GM12875 (cell line): ENCODE data around the gene S100A2.
"Not testable (repeated sequence)": the region's sequence is repeated elsewhere in the genome, so short reads cannot be mapped to it uniquely, and the experiment has no call there.

Experiments used
- H3K4me3 ChIP-seq: one replicate; pipeline ENCODE4 v1.5.1; 2011; ENCODE audit warnings: low read depth, low read length, control low read depth
- TF ChIP-seq, protein P1 (sequence below): IDR thresholded peaks from 2 replicates; pipeline ENCODE4 v1.5.1; 2011; ENCODE audit warnings: low read depth, mild to moderate bottlenecking, control low read depth, inconsistent platforms, low read length, moderate library complexity, borderline replicate concordance; ENCODE audit not compliant: insufficient read depth

Gene S100A2

DNA sequence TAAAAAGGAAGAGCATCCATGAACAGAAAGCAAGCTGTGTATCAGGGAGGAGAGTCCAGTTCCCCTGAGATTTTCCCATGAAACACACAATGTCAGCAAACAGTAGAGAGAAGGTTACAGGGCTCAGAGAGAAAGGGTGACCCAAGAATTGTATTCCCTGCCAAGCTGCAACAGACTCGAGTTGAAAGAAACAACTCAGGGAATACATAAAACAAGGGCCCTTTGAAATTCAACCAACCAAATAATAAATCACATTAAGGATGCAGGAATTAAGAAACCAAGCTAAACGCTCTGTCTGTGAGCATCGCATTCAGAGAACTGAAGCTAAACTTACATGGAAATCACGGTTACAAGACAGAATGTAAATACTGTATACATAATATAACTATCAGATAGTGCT, 27.1 kb upstream of the S100A2 start:
- TF ChIP-seq, protein P1, sequence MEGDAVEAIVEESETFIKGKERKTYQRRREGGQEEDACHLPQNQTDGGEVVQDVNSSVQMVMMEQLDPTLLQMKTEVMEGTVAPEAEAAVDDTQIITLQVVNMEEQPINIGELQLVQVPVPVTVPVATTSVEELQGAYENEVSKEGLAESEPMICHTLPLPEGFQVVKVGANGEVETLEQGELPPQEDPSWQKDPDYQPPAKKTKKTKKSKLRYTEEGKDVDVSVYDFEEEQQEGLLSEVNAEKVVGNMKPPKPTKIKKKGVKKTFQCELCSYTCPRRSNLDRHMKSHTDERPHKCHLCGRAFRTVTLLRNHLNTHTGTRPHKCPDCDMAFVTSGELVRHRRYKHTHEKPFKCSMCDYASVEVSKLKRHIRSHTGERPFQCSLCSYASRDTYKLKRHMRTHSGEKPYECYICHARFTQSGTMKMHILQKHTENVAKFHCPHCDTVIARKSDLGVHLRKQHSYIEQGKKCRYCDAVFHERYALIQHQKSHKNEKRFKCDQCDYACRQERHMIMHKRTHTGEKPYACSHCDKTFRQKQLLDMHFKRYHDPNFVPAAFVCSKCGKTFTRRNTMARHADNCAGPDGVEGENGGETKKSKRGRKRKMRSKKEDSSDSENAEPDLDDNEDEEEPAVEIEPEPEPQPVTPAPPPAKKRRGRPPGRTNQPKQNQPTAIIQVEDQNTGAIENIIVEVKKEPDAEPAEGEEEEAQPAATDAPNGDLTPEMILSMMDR, result no peak
- no peak overlapping the region for H3K4me3 ChIP-seq

DNA sequence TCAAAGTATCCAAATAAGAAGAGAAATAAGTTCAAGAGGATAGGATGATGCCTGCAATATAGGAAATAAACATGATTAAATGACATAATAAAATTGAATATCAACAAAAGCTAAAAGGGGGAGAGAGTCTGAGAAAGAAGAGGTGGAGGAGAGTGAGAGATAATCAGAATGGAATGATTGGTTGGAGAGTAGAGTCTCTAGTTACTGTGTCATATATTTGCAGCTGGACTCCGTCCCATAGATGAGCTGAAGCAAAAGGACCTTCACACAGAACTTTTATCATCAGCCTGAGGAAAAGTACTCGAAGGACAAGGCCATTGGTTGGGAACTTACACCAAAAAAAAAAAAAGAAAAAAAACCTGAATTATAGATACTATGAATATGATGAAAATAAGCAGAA, 22.8 kb upstream of the S100A2 start:
- H3K4me3 ChIP-seq, result no peak overlapping the region
- TF ChIP-seq, protein P1, result no peak

DNA sequence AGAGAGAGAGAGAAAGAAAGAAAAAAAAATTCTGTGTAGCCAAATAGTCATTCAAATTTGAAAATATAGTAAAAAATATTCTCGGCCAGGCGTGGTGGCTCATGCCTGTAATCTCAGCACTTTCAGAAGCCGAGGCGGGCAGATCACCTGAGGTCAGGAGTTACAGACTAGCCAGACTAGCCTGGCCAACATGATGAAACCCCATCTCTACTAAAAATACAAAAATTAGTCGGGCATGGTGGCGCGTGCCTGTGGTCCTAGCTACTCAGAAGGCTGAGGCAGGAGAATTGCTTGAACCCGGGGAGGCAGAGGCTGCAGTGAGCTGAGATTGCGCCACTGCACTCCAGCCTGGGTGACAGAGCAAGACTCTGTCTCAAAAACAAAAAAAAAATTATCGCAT, 22.4 kb upstream of the S100A2 start:
- not testable (repeated sequence) for H3K4me3 ChIP-seq

DNA sequence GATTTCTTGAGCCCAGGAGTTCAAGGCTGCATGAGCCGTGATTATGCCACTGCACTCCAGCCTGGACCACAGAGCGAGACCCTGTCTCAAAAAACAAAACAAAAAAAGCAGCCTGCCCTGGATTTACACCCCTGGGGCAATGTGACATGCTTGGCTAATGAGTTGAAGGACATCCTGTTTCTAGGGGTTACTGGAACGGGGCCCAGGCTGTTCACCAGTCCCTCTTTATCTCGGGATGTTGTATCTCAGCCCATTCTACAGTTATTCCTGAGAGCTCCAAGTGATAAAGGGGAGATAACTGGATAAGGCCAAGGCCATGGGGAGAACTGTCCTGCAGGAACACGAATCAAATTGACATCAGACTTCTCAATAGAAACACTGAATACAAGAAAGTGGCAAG, 21.7 kb upstream of the S100A2 start:
- TF ChIP-seq, protein P1, result no peak
- H3K4me3 ChIP-seq, result no peak overlapping the region

DNA sequence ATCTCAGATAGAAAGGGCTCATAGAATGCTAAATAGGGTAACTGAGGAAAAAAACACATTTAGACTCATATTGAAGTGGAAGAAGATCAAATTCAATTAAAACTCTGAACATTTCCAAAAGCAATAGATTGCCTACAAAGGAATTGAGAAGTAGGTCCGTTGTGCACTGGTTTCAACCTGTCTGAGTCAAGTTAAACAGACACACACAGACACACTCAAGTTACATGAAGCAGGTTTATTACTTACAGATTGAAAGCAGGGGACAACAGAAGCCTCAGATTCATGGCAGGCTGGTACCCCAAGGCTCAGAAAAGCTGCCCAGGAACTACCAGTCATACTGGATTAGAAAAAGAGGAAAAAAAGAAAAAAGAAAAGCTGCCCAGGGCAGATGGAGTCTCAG, 20.7 kb upstream of the S100A2 start:
- TF ChIP-seq, protein P1, result no peak
- H3K4me3 ChIP-seq, result no peak overlapping the region

DNA sequence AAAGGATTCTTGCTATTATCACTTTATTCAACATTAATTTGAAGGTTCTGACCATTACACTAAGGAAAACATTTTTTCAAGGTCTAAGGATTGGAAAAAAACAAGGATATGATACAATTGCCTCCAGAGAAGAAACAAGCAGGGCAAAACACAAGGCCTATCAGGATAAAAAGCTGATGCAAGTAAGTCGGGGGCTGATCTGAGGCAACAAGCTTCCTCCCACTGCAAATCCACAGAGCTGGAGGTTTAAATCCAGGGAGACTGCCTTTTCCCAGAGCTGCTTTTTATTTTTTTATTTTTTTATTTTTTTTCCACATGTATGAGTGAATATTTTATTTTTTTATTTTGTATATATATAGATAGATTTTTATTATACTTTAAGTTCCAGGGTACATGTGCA, 19.4 kb upstream of the S100A2 start:
- TF ChIP-seq, protein P1, result no peak
- no peak overlapping the region for H3K4me3 ChIP-seq

DNA sequence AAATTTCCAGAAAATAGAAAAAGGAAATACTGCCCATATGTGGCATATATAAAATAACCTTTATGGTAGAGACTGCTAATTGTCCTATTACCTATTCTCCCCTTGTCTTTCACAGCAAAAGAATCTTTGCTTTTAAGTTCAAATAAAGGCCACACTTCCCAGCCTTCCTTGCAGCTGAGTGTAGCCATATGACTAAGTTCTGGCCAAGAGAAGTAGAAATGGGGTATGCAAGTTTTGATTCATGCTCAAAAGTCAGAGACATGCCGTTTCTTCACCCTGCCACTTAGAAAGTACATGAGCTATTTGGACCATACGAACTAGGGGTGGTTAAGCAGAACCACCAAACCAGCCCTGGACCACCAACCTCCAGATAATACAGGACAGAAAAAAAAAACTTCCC, 18.3 kb upstream of the S100A2 start:
- no peak overlapping the region for H3K4me3 ChIP-seq
- TF ChIP-seq, protein P1, result no peak

DNA sequence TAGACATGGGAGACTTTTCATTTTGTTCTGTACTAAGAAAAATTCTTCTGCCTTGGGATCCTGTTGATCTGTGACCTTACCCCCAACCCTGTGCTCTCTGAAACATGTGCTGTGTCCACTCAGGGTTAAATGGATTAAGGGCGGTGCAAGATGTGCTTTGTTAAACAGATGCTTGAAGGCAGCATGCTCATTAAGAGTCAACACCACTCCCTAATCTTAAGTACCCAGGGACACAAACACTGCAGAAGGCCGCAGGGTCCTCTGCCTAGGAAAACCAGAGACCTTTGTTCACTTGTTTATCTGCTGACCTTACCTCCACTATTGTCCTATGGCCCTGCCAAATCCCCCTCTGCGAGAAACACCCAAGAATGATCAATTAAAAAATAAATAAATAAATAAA, 17.9 kb upstream of the S100A2 start:
- not testable (repeated sequence) for H3K4me3 ChIP-seq

DNA sequence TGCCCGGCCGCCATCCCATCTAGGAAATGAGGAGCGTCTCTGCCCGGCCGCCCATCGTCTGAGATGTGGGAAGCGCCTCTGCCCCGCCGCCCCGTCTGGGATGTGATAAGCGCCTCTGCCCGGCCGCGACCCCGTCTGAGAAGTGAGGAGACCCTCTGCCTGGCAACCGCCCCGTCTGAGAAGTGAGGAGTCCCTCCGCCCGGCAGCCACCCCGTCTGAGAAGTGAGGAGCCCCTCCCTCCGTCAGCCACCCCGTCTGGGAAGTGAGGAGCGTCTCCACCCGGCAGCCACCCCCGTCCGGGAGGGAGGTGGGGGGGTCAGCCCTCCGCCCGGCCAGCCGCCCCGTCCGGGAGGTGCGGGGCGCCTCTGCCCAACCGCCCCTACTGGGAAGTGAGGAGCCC, 17.2 kb upstream of the S100A2 start:
- not testable (repeated sequence) for H3K4me3 ChIP-seq
